GM12875 (cell line): ENCODE measurements around the gene WASF1.
A peak's percentile ranks its signal among the peaks of the same experiment; 100 is the strongest.

ENCODE experiments used
- H3K4me3 ChIP-seq: one replicate; pipeline ENCODE4 v1.5.1; 2011; ENCODE audit warnings: low read depth, low read length, control low read depth
- CTCF ChIP-seq: IDR thresholded peaks from 2 replicates; pipeline ENCODE4 v1.5.1; 2011; ENCODE audit warnings: low read depth, mild to moderate bottlenecking, control low read depth, inconsistent platforms, low read length, moderate library complexity, borderline replicate concordance; ENCODE audit not compliant: insufficient read depth

The WASF1 gene

GRCh38 chr6:110188791-110189190 is 9.3 kb upstream of the WASF1 start:
- no peak for TF ChIP-seq CTCF
- no peak overlapping the region for H3K4me3 ChIP-seq

- peak overlapping the region; percentile 22 for H3K4me3 ChIP-seq
- TF ChIP-seq CTCF: no peak
Measured at GRCh38 chr6:110185879-110186278, 6.4 kb upstream of the WASF1 start.

GRCh38 chr6:110183292-110183885 is 3.9 kb upstream of the WASF1 start:
- H3K4me3 ChIP-seq: no peak overlapping the region
- TF ChIP-seq CTCF: no peak

- peak overlapping the region; percentile 81 for H3K4me3 ChIP-seq
- no peak for TF ChIP-seq CTCF
Measured at GRCh38 chr6:110181131-110182030, 1.9 kb upstream of the WASF1 start.

- peak within 1 kb of the TSS; percentile 84 for H3K4me3 ChIP-seq
- no peak for TF ChIP-seq CTCF
Measured at GRCh38 chr6:110180228-110181008, 948 bp upstream of the WASF1 start, which contains the start of gene CDC40. Gene CDC40, plus strand, starts transcription at chr6:110180427. Its CDS starts 18 bp downstream, at chr6:110180445.

- H3K4me3 ChIP-seq: peak overlapping the region; percentile 84
Measured at GRCh38 chr6:110178626-110179405, 654 bp downstream of the WASF1 start.

More at GRCh38 chr6:110178626-110179405, 654 bp downstream of the WASF1 start:
- TF ChIP-seq CTCF: peak; percentile 48; the same call in 1 of the 2 replicates
